Measurements from ENCODE around the gene CACNG5. TPM values are rescaled to one million over a fixed set of nuclear protein-coding genes. Genes with fewer than 3 reads are reported as not detected.

Gene CACNG5
- total RNA-seq, 3 donors from 2014 or later = not detected

GRCh38 chr17:66918896-66919295 lies 84.0 kb downstream of the CACNG5 start:
- H3K9me3 ChIP-seq = peaks cover 5 to 21% of the 10 kb centered on the region in 2 donors
- intact Hi-C loops (cut with DNase I; ENCODE audit: low total_unique reads) = no loop called here
- H3K4me3 ChIP-seq = no peak overlapping the region
- no peaks in the 10 kb centered on the region for H3K36me3 ChIP-seq
- no peaks in the 10 kb centered on the region for H3K4me1 ChIP-seq
- no peaks in the 10 kb centered on the region for H3K27me3 ChIP-seq
- TF ChIP-seq POLR2AphosphoS5 (IDR thresholded peaks at IDR 0.05) (no peak), POLR2A (IDR thresholded peaks at IDR 0.05) (no peak), CTCF (IDR thresholded peaks at IDR 0.05) (no peak)
- H3K27ac ChIP-seq = no peak overlapping the region
- no peak for DNase-seq (ENCODE audit: low spot score in 2 of 2)

- H3K4me3 ChIP-seq = no peak overlapping the region
- no peak for DNase-seq (ENCODE audit: low spot score in 2 of 2)
- H3K9me3 ChIP-seq = peaks cover 5 to 21% of the 10 kb centered on the region in 2 donors
- no peak for TF ChIP-seq POLR2A (IDR thresholded peaks at IDR 0.05)
- no peak for TF ChIP-seq CTCF (IDR thresholded peaks at IDR 0.05)
- no peak for TF ChIP-seq POLR2AphosphoS5 (IDR thresholded peaks at IDR 0.05)
- no peaks in the 10 kb centered on the region for H3K27me3 ChIP-seq
- intact Hi-C loops (cut with DNase I; ENCODE audit: low total_unique reads) = no loop called here
- no peak overlapping the region for H3K27ac ChIP-seq
- no peaks in the 10 kb centered on the region for H3K36me3 ChIP-seq
- H3K4me1 ChIP-seq = no peaks in the 10 kb centered on the region
Measured at GRCh38 chr17:66920435-66920834, 85.5 kb downstream of the CACNG5 start.

- peaks cover 5 to 21% of the 10 kb centered on the region in 2 donors for H3K9me3 ChIP-seq
- no peaks in the 10 kb centered on the region for H3K36me3 ChIP-seq
- no peak for DNase-seq (ENCODE audit: low spot score in 2 of 2)
- TF ChIP-seq POLR2A (IDR thresholded peaks at IDR 0.05) (no peak), POLR2AphosphoS5 (IDR thresholded peaks at IDR 0.05) (no peak), CTCF (IDR thresholded peaks at IDR 0.05) (no peak)
- H3K27me3 ChIP-seq = peaks cover 0 to 2% of the 10 kb centered on the region in 2 donors
- intact Hi-C loops (cut with DNase I; ENCODE audit: low total_unique reads) = no loop called here
- H3K27ac ChIP-seq = no peak overlapping the region
- no peak overlapping the region for H3K4me3 ChIP-seq
- H3K4me1 ChIP-seq = no peaks in the 10 kb centered on the region
Measured at GRCh38 chr17:66920950-66921349, 86.0 kb downstream of the CACNG5 start.

GRCh38 chr17:66923886-66924285 lies 89.0 kb downstream of the CACNG5 start:
- peaks cover 5 to 17% of the 10 kb centered on the region in 2 donors for H3K9me3 ChIP-seq
- intact Hi-C loops (cut with DNase I; ENCODE audit: low total_unique reads) = no loop called here
- no peak overlapping the region for H3K4me3 ChIP-seq
- H3K36me3 ChIP-seq = no peaks in the 10 kb centered on the region
- TF ChIP-seq POLR2A (IDR thresholded peaks at IDR 0.05) = no peak
- TF ChIP-seq POLR2AphosphoS5 (IDR thresholded peaks at IDR 0.05) = no peak
- no peak for TF ChIP-seq CTCF (IDR thresholded peaks at IDR 0.05)
- DNase-seq (ENCODE audit: low spot score in 2 of 2) = no peak
- H3K27me3 ChIP-seq = peaks cover 0 to 4% of the 10 kb centered on the region in 2 donors
- H3K4me1 ChIP-seq = no peaks in the 10 kb centered on the region
- no peak overlapping the region for H3K27ac ChIP-seq

- Histone ChIP-seq H3K27ac (no peak overlapping the region), H3K4me3 (no peak overlapping the region), H3K36me3 (no peaks in the 10 kb centered on the region), H3K27me3 (peaks cover 0 to 4% of the 10 kb centered on the region in 2 donors), H3K4me1 (no peaks in the 10 kb centered on the region), H3K9me3 (peaks cover 1 to 10% of the 10 kb centered on the region in 2 donors)
- DNase-seq (ENCODE audit: low spot score in 2 of 2) = no peak
- TF ChIP-seq CTCF (IDR thresholded peaks at IDR 0.05) (no peak), POLR2AphosphoS5 (IDR thresholded peaks at IDR 0.05) (no peak), POLR2A (IDR thresholded peaks at IDR 0.05) (no peak)
- intact Hi-C loops (cut with DNase I; ENCODE audit: low total_unique reads) = no loop called here
Measured at GRCh38 chr17:66925811-66926500, 91.0 kb downstream of the CACNG5 start.
